ENCODE data around the gene DCAKD.

DNA sequence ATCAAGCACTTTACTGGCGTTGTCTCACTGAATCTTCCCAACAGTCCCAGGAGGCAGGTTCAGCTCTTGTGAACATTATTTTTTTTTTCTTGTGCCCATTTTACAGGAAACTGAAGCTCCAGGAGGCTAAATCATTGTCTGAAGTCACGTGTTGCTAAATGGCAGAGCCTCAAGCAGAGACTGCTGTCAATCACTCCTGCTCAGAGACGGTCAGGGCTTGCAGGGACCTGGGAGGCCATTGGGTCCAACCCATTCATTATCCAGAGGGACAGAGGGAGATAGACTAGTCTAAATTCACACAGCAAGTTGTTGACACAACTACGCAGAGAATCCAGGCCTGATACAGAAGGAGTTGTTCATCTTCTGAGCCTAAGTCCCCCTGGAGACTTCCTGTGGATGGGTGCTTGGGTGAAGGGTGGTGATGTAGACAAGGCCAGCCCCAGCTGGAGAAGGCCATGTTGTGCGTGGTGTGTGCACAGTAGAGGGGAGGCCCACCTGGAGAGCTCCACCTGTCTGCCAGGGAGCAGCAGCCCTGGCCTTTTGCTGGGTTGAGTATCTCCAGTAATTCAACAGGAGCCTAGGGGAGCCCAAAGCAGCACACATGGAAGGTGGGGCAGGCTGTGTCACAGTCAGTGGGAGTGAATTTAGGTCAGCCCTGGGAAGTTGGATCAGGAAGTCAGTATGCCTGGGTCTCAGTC is 59.0 kb downstream of the DCAKD start:
- TF ChIP-seq ZNF274 (IDR thresholded peaks at IDR 0.05; ENCODE audit: insufficient read depth, insufficient read length) (no peak), RCOR1 (conservative IDR thresholded peaks at IDR 0.05; ENCODE audit: low read depth, low read length) (no peak), SMAD5 (IDR thresholded peaks at IDR 0.05; ENCODE audit: low read depth) (no peak), EZH2 (IDR thresholded peaks at IDR 0.05; ENCODE audit: borderline replicate concordance, control insufficient read depth, low read depth, low read length) (no peak)
- TF ChIP-seq, protein P1, sequence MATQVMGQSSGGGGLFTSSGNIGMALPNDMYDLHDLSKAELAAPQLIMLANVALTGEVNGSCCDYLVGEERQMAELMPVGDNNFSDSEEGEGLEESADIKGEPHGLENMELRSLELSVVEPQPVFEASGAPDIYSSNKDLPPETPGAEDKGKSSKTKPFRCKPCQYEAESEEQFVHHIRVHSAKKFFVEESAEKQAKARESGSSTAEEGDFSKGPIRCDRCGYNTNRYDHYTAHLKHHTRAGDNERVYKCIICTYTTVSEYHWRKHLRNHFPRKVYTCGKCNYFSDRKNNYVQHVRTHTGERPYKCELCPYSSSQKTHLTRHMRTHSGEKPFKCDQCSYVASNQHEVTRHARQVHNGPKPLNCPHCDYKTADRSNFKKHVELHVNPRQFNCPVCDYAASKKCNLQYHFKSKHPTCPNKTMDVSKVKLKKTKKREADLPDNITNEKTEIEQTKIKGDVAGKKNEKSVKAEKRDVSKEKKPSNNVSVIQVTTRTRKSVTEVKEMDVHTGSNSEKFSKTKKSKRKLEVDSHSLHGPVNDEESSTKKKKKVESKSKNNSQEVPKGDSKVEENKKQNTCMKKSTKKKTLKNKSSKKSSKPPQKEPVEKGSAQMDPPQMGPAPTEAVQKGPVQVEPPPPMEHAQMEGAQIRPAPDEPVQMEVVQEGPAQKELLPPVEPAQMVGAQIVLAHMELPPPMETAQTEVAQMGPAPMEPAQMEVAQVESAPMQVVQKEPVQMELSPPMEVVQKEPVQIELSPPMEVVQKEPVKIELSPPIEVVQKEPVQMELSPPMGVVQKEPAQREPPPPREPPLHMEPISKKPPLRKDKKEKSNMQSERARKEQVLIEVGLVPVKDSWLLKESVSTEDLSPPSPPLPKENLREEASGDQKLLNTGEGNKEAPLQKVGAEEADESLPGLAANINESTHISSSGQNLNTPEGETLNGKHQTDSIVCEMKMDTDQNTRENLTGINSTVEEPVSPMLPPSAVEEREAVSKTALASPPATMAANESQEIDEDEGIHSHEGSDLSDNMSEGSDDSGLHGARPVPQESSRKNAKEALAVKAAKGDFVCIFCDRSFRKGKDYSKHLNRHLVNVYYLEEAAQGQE (IDR thresholded peaks at IDR 0.05; ENCODE audit: low read depth, low read length): no peak
